ENCODE measurements around the gene EXOC3.
A peak's percentile ranks its signal among the peaks of the same experiment; 100 is the strongest.

Gene EXOC3

GRCh38 chr5:443239-444151 lies 519 bp downstream of the EXOC3 start:
- Histone ChIP-seq H3K36me3 (ENCODE audit: insufficient read depth) (no peaks in the 10 kb centered on the region; the same call in 1 of the 2 replicates), H3K27me3 (ENCODE audit: insufficient read depth, low read depth) (no peaks in the 10 kb centered on the region), H3K27ac (no peak overlapping the region), H4K20me1 (ENCODE audit: insufficient read depth) (no peaks in the 10 kb centered on the region), H3K9ac (peak overlapping the region; percentile 73), H3K4me1 (ENCODE audit: low read depth, poor library complexity, severe bottlenecking) (peaks cover 17% of the 10 kb centered on the region), H3K79me2 (ENCODE audit: insufficient read depth, low read depth) (peaks cover 20% of the 10 kb centered on the region), H3K4me2 (peak overlapping the region; percentile 98), H3K4me3 (IDR thresholded peaks at IDR 0.05; ENCODE audit: insufficient read depth, low read depth, low read length) (no peak overlapping the region), H2AFZ (ENCODE audit: low read depth) (peak overlapping the region; percentile 32; the same call in 1 of the 2 replicates)
- TF ChIP-seq CTCF (conservative IDR thresholded peaks at IDR 0.05; ENCODE audit: low read depth, low read length), result no peak

- peaks cover 17% of the 10 kb centered on the region for H3K4me1 ChIP-seq (ENCODE audit: low read depth, poor library complexity, severe bottlenecking)
- no peaks in the 10 kb centered on the region; the same call in 1 of the 2 replicates for H3K36me3 ChIP-seq (ENCODE audit: insufficient read depth)
- no peak overlapping the region for H3K4me3 ChIP-seq (IDR thresholded peaks at IDR 0.05; ENCODE audit: insufficient read depth, low read depth, low read length)
- no peak overlapping the region for H3K9ac ChIP-seq
- no peaks in the 10 kb centered on the region for H4K20me1 ChIP-seq (ENCODE audit: insufficient read depth)
- H3K27ac ChIP-seq, result no peak overlapping the region
- no peak overlapping the region for H2AFZ ChIP-seq (ENCODE audit: low read depth)
- peaks cover 20% of the 10 kb centered on the region for H3K79me2 ChIP-seq (ENCODE audit: insufficient read depth, low read depth)
- H3K27me3 ChIP-seq (ENCODE audit: insufficient read depth, low read depth), result no peaks in the 10 kb centered on the region
- peak overlapping the region; percentile 98 for H3K4me2 ChIP-seq
- no peak for TF ChIP-seq CTCF (conservative IDR thresholded peaks at IDR 0.05; ENCODE audit: low read depth, low read length)
Observed at GRCh38 chr5:444226-444625, 1.2 kb downstream of the EXOC3 start.

GRCh38 chr5:445591-445990 lies 2.6 kb downstream of the EXOC3 start:
- Histone ChIP-seq H3K4me1 (ENCODE audit: low read depth, poor library complexity, severe bottlenecking) (peaks cover 17% of the 10 kb centered on the region), H3K4me2 (no peak overlapping the region), H3K27me3 (ENCODE audit: insufficient read depth, low read depth) (no peaks in the 10 kb centered on the region), H3K9ac (no peak overlapping the region), H2AFZ (ENCODE audit: low read depth) (no peak overlapping the region), H3K4me3 (IDR thresholded peaks at IDR 0.05; ENCODE audit: insufficient read depth, low read depth, low read length) (no peak overlapping the region), H3K36me3 (ENCODE audit: insufficient read depth) (peaks cover 2% of the 10 kb centered on the region; the same call in 1 of the 2 replicates), H3K27ac (no peak overlapping the region), H4K20me1 (ENCODE audit: insufficient read depth) (no peaks in the 10 kb centered on the region), H3K79me2 (ENCODE audit: insufficient read depth, low read depth) (peaks cover 20% of the 10 kb centered on the region)
- no peak for TF ChIP-seq CTCF (conservative IDR thresholded peaks at IDR 0.05; ENCODE audit: low read depth, low read length)

- Histone ChIP-seq H3K4me3 (IDR thresholded peaks at IDR 0.05; ENCODE audit: insufficient read depth, low read depth, low read length) (no peak overlapping the region), H3K36me3 (ENCODE audit: insufficient read depth) (peaks cover 2% of the 10 kb centered on the region; the same call in 1 of the 2 replicates), H3K27ac (no peak overlapping the region), H4K20me1 (ENCODE audit: insufficient read depth) (no peaks in the 10 kb centered on the region), H3K79me2 (ENCODE audit: insufficient read depth, low read depth) (peaks cover 20% of the 10 kb centered on the region), H2AFZ (ENCODE audit: low read depth) (no peak overlapping the region), H3K4me2 (no peak overlapping the region), H3K27me3 (ENCODE audit: insufficient read depth, low read depth) (no peaks in the 10 kb centered on the region), H3K4me1 (ENCODE audit: low read depth, poor library complexity, severe bottlenecking) (peaks cover 17% of the 10 kb centered on the region), H3K9ac (no peak overlapping the region)
- no peak for TF ChIP-seq CTCF (conservative IDR thresholded peaks at IDR 0.05; ENCODE audit: low read depth, low read length)
Observed at GRCh38 chr5:446066-446882, 3.3 kb downstream of the EXOC3 start.
